SIG-M5 (cell line): ENCODE data around the gene CRIP1.

Source experiments
- DNase-seq: peaks from one replicate; lab custom pipeline; 2025; lab: John Stamatoyannopoulos, UW

Gene CRIP1

DNA sequence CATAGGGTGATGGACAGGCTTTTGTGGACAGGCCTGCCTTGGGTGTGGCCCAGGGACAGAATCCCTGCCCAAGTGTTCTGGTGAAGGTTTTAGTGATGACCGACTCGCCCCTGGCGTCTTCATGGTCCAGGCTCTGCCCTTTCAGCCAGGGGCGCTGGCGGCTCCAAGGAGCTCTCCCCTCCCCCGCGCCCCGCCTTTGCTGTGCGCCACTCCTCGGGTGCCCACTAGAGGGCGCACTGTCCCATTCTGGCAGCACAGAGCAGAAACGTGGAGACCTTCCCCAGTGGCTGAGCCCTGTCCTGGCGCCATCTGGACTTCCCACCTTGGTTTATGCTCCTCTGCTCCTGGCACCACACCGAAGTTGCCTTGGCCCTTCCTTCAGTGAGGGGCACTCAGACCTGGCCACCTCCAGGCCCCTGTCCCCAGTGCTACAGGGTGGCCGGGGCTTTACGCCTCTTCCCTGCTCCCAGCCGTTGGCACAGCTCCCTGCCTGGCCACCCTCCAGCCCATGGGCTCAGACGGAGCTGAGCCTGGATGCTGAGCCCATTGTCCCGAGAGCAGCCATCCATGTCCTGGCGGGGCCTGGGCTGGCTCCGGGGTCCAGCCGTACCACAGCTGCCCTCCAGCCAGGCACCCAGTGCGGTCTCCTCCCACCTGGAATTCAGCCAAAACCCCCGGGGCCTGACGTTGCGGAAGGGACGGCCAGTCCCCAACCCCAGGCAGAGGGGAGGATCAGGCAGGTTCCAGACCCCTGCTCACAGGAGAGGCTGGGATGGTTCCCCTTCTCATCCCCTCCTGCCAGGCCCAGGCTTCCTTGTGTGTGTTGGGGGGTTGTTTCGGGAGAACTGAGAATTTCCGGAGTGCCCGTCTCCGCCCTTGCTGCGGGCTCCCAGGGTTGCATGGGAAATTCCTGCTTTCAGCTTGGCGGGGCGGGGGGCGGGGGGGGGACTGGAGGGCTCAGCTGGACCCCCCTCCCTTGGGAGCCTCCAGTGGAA lies 5.6 kb upstream of the CRIP1 start:
- DNase-seq: no peak

GRCh38 chr14:105481886-105482457 lies 4.7 kb upstream of the CRIP1 start:
- peak; percentile 49 for DNase-seq

- no peak for DNase-seq
Measured at GRCh38 chr14:105482486-105483110, 4.1 kb upstream of the CRIP1 start.

DNA sequence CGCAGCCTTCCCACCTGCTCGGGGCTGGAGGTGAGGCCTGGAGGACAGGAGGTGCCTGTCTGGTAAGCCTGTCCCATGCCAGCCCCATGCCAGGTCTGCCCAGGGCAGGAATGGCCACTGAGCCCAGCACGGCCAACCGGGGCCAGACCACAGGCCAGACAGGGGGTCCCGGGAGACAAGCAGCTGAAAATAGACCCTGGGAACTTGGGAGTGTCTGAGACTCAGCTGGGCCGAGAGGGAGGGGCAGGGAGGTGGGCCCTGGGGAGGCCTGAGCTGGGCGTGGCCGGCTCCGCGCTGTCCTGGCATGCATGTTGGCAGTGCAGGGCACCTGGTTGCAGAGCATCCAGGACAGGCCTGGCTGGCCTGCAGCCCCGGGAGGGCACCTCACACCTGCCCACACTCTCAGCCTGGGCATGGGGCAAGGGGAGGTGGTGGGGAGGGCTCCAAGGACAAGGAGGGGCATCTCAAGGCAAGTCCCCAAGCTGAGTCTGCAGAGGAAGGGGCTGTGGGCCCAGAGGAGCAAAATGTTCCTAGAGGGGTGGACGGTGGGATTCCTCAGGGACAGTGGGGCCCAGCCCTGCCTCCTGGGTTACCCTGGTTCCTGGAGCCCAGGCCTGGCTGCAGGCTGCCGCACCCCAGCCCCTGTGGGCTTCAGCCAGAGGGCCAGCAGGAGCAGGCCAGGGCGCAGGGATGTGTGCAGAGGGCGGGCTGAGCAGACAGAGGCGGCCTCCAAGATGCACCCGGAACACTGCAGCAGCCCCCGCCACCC lies 3.2 kb upstream of the CRIP1 start:
- no peak for DNase-seq

DNA sequence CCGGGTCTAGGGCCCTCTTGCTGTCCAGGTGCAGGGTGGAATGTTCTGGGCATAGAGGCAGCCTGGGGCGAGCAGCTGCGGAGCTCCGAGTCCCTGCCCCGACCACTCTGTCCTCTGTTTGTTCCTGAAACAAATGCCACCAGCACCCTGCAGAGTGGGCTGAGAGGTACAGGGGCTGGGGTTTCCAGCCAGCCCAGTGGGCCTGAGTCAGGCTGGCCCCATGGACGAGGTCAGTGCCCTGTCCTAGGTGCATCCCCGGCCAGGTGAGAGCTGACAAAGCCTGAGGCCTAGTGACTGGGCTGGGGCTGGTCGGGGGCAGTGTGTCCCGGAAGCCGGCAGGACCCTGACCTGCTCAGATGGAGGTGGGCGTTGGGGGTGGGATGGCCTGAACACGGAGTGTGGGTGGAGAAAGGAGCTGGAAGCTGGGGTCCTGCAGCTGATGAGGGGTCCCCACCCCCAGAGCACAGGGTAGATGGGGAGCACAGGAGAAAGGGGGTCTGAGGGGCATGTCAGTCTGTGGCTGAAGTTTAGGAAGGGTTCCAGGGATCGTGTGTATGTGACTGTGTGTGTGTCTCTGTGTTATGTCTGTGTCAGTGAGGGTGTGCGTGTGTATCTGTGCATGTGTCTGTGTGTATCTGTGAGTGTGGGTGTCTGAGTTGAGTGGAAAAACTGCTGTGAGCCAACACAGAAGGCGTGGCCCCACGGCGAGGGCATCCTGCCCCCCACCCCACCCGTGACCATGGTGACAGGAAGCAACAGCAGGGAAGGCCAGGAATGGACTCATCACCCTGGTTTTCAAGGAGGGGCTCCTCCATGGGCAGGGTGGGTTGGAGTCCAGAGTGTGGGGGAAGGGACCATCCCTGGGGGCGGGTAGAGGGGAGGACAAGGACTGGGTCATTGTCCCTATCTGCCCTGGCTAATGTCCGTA lies 2.4 kb upstream of the CRIP1 start:
- no peak for DNase-seq

DNA sequence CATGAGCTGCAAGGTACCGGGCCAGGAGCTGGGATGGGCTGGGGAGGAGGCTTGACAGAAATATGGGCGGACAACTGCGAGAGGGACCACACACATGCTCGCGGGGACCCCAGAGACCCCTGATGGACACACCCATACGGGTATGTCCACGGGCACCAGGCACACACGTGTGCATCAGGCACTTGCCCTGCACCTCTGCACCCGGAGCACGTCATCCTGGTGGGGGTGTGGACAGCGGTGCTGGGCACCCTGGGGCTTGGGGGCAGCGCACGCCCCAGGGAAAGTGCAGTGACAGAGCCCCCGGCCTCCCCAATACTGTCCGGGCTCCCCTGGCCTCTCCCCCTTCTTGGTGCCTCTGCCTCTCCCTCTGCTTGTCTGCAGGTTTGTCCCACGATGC lies 1.7 kb upstream of the CRIP1 start:
- DNase-seq: no peak

DNA sequence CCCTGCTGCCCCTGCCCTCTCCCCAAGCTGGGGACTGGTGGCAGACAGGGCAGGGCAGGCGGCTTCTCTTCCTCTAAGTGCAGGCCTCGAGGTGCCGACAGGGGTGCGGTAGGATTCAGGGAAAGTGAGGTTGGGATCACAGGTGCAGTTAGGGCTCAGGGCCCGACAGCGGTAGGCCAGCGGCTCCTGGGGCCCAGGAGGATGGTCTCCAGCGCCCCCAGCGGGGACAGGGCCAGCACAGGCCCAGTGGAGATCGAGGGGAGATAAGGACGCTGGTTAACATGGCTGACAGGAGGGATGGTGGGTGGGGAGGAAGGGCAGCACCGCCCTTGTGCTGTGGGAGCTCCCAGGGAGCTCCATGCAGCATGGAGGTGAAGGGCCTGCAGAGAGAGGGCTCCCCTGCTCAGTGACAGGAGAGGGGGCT lies 935 bp upstream of the CRIP1 start:
- DNase-seq: no peak

DNA sequence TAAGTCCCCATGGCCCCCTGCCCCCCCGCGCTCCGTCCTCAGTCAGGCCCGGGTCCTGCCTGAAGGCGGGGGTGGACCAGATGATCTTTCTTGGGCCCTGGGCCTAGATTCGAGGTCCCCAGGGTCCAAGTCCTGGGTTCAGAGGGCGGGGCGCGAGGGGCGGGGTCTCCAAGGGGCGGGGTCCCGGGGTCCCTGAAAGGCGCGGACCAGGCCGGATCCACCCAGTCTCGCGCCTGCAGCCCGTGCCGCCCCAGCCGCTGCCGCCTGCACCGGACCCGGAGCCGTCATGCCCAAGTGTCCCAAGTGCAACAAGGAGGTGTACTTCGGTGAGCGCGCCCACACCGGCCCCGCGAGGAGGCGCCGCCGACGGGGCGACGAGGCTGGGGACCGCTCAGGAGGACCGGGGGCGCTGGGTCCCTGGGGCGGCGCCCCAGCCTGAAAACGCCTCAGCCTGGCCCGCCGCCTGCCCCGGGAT lies 325 bp downstream of the CRIP1 start:
- no peak for DNase-seq

DNA sequence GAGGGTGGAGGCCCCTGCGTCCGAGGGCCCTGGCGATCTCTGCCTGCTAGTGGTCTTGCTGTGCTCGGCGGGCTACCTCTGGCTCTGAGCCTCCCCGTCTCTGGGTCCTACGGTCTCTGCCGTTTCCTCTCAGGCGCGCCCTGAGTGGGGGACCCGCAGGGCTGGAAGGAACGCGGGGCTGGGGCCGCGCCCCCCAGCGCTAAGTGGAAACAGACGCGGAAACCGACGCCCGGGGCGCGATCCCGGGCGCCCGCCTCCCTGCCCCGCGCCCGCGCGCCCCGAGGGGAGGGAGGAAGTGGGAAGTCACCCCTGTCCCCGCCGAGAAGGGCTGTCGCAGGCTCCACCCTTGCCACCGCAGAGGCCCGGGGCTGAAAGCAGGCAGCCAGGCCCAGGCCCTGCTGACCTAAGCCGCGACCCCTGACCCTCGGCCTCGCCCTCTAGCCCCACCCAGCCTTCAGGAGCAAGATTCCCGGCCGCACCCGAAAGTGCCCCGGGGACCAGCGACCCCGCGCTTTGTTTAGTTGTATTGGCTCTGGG lies 831 bp downstream of the CRIP1 start:
- no peak for DNase-seq

GRCh38 chr14:105487986-105488777 lies 1.5 kb downstream of the CRIP1 start:
- DNase-seq: no peak

- no peak for DNase-seq
Measured at GRCh38 chr14:105488781-105489541, 2.3 kb downstream of the CRIP1 start.

DNA sequence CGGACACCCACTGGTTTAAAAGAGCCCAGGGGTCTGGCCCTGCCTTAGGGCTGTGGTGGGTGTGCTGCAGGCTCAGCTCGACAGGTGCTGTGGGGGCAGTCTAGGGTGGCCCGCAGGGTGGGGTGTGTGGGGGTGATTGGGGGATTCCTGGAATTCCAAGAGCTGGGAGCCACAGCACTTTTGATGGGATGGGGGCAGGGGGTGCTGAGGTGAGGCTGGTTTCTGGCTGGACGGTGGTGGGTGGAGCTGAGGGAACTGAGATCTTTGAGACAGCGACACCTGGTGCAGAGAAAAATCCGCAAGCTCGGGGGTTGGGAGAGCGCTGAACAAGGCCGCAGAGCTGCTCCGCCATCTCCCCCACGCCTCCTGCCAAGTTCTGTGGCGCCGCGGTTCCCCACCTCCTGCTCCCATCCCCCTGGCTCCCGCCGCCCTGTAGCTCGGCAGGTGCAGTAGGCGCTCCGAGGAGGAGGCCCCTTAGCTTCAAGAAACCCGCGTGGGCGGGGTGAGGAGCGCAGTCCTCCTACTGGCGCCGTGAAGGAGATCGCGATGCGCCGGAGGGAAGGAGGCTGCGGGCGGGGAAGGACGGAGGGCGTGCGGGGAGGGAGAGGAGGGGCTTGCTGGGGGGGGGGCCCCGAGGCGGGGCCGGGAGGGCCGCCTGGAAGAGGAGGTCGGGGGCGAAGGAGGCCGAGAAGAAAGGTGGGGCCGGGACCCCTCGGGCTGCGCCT lies 3.0 kb downstream of the CRIP1 start:
- DNase-seq: peak; percentile 59

DNA sequence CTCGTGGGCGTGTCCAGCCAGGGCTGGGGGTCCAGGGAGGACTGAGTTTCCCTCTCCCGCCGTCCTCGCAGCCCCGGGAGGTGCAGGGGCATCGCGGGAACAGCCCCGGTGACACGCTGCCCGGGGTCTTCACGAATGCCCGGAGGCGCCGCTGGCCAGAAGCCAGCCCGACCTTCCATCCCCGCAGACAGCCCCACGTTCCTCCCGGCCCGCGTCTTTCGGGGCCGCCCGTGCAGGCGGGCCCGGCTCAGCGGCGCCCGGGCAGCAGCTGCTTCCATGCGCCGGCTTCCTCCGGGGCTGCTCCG lies 3.5 kb downstream of the CRIP1 start:
- no peak for DNase-seq

- DNase-seq: peak; percentile 99
Measured at GRCh38 chr14:105490572-105491365, 4.1 kb downstream of the CRIP1 start, which contains the start of gene TEDC1. TEDC1 (plus strand) TSS chr14:105491246; CDS start chr14:105491376, 130 bp downstream.

DNA sequence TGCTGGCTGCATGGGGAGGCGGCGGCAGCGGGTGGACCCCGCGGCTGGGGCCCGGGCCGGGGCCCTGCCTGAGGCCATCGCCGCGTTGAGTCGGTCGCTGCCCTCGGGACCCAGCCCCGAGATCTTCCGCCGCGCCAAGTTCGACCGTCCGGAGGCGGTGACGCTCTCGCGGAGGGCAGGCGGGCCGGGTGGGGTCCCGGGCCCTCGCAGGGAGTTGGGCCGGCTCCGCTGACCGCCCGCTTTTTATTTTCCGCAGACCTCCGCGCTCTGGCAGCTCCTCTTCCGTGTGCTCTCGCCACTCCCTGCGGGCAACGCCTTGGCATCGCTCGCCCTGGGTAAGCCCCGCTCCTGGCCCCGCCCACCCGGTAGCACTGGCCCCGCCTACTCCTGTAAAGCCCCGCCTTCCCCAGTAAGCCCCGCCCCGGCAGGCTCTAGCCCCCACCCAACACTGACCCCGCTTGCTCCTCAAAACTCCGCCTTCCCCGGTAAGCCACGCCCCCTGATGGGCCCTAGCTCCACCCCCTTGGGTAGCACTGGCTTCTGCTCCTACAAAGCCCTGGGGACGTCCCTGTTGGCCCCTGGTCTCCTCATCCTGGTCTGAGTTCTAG lies 4.8 kb downstream of the CRIP1 start:
- no peak for DNase-seq

DNA sequence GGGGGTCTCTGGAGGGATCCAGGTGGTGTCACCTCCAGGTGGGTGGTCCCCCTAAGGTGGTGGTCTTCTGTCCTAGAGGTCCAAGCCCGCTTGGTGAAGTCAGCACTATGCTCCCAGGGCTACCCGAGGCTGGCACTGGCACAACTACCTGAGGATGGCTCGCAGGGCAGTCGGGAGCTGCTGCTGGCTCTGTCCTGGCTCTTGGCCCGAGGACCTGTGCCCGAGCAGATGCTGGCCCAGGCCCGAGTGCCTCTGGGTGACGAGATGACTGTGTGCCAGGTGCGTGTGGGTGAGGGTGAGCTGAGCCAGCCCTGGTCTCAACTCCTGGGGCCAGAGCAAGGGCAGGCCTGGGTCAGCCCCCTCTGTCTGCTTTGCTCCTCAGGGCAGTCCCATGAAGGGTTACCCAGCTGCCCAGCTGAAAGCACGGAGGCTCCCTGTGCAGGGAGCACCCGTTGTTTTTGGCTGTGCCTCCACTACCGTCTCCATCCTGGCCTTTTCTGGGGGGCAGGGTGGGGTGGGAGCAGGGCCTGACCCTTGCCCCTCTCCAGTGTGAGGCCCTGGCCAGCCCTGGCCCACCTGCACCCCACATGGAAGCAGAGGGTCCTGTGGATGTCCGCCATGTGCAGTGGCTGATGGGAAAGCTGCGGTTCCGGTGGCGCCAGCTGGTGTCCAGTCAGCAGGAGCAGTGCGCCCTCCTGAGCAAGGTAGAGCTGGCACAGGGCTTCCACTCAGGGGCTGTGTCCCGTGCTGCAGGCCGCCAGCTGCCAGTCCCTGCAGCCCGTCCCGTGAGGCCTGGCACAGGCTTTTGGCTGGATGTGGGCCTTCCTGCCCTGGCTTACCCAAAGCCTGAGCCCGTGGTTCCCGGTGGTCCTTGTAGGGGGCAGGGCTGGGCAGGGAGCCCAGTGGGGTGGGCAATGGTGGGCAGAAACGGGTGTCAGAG lies 5.6 kb downstream of the CRIP1 start:
- DNase-seq: no peak
